Esophagus squamous epithelium (tissue), 4 donors: ENCODE results near the gene GAB3.
A peak's percentile ranks its signal among the peaks of the same experiment; 100 is the strongest.

Experiments
- POLR2A ChIP-seq, 4 donors: fragments of 450-650 bp; IDR thresholded peaks; one replicate each; pipeline ENCODE4 v1.6.1; 2017; ENCODE audit warnings: antibody characterized with exemption in 4 of 4, mild to moderate bottlenecking in 4 of 4, moderate library complexity in 3 of 4
- TF ChIP-seq, protein P1 (sequence below), 6 experiments: fragments of 450-650 bp in 4 of 6; fragments of 200-600 bp in 2 of 6; sonication (generic) in 2 of 6; IDR thresholded peaks; one replicate each; pipeline ENCODE4 v1.5.1; 2016 to 2019; ENCODE audit warnings: antibody characterized with exemption in 6 of 6, mild to moderate bottlenecking in 4 of 6, moderate library complexity in 4 of 6

DNA sequence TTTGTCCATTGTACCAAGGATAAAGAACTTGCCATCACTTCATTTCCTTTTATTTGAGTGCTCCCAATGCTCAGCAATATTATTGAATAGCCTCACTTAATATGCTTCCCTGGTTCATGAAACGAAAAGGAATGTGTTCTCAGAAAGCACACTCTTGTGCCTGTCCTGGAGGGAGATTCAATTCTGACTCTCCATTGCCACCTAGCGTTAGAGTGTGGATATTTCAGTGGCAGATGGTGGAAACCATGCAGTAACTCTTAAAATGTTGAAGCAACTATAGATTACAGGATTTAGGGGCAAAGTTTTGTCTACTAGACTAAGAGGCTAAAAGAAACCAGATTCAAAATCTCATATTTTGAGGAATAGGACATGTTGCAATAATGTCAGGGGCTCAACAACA, 36.0 kb downstream of the GAB3 start:
- TF ChIP-seq, protein P1, sequence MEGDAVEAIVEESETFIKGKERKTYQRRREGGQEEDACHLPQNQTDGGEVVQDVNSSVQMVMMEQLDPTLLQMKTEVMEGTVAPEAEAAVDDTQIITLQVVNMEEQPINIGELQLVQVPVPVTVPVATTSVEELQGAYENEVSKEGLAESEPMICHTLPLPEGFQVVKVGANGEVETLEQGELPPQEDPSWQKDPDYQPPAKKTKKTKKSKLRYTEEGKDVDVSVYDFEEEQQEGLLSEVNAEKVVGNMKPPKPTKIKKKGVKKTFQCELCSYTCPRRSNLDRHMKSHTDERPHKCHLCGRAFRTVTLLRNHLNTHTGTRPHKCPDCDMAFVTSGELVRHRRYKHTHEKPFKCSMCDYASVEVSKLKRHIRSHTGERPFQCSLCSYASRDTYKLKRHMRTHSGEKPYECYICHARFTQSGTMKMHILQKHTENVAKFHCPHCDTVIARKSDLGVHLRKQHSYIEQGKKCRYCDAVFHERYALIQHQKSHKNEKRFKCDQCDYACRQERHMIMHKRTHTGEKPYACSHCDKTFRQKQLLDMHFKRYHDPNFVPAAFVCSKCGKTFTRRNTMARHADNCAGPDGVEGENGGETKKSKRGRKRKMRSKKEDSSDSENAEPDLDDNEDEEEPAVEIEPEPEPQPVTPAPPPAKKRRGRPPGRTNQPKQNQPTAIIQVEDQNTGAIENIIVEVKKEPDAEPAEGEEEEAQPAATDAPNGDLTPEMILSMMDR (IDR thresholded peaks at IDR 0.05) = peak; percentile 38 to 77 (median 71)
- no peak for TF ChIP-seq POLR2A (IDR thresholded peaks at IDR 0.05)
